Activated CD4-positive, alpha-beta T cell treated with anti-CD3 and anti-CD28 coated beads, Interleukin-2, amount 50 U/mL, for 48 hours (primary cell): ENCODE data around the gene PRRC2B.
"Not testable (repeated sequence)": the region's sequence is repeated elsewhere in the genome, so short reads cannot be mapped to it uniquely, and the experiment has no call there.

Experiments used
- DNase-seq, 2 experiments: peaks; one replicate each; pipeline ENCODE4 v3.0.0-alpha.2; 2020

The PRRC2B gene

GRCh38 chr9:131546336-131547084 lies 152.6 kb downstream of the PRRC2B start:
- peak; percentile 28 to 40 for DNase-seq

GRCh38 chr9:131549186-131549585 lies 155.3 kb downstream of the PRRC2B start:
- not testable (repeated sequence) for DNase-seq
